Measurements from ENCODE around the gene LTBP2.
A peak's percentile ranks its signal among the peaks of the same experiment; 100 is the strongest.

LTBP2 gene

DNA sequence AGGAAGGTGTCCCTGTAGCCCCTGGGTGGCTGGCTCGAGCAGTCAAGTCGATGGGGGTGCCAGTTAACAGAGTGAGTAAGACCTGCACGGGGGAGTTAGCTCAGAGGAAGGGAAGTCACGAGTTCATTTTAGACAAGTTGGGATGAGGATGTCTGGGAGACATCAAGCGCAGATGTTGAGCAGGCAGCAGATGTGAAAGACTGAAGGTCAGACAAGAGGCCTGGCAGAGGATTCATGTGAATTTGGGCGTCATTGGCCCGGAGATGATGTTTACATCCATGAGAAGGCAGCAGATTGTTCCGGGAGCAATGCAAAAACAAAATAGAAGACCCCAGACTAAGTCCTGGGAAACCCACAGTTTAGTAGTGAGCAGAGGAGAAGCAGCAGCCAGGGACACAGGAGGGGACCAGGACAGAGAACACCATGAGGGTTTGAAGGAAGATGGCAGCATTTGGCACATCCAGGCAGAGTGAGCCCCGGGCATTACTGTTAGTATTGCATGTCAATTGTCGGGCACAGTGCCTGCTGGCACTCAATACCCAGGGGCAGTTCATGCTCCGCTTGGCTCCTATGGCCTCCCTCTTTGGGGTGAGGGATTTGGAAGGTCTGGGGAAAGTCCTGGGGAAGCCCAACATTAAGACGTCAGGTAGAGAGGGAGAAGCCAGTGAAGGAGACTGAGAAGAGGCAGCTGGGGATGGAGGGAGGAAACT lies 15.1 kb downstream of the LTBP2 start:
- DNase-seq (ENCODE audit: low read depth): peak; percentile 68
- no peak overlapping the region for H3K4me3 ChIP-seq (ENCODE audit: low read depth, low read length)
- TF ChIP-seq, protein P1, sequence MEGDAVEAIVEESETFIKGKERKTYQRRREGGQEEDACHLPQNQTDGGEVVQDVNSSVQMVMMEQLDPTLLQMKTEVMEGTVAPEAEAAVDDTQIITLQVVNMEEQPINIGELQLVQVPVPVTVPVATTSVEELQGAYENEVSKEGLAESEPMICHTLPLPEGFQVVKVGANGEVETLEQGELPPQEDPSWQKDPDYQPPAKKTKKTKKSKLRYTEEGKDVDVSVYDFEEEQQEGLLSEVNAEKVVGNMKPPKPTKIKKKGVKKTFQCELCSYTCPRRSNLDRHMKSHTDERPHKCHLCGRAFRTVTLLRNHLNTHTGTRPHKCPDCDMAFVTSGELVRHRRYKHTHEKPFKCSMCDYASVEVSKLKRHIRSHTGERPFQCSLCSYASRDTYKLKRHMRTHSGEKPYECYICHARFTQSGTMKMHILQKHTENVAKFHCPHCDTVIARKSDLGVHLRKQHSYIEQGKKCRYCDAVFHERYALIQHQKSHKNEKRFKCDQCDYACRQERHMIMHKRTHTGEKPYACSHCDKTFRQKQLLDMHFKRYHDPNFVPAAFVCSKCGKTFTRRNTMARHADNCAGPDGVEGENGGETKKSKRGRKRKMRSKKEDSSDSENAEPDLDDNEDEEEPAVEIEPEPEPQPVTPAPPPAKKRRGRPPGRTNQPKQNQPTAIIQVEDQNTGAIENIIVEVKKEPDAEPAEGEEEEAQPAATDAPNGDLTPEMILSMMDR (conservative IDR thresholded peaks at IDR 0.05; ENCODE audit: low read depth, low read length): no peak

DNA sequence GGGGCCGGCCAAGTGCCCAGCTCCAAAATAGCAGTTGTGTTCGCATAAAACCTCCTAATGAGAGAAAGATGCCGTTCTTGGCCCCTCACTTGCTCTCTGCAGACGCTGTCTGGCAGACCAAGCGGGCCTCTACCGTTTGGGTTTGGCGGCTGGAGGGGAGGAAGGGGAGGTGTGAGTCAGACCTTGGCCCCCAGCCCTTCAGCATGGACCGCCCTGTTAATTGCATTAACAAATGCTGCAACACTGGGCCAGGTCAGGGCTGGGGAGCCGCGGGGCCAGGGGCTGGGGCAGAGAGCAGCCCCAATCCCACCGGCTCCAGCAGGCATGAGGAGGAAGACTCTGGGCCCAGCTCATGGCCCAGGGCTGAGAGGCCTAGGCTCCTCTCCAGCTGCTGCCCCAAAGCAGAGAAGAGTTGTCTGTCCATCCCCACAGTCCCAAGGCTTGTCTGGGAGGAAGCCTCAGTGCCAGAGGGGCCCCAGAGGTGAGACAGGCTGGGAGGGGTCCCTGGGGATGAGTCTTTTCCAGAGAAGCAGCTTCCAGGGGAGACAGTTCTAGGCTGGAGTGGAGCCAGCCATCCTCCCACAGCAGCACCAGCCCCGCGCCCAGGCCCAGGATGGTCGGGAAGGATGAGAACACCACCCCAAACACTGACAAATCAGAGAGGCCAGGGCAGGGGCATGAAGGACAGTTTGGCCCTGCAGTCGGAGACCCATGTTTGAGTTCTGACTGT lies 16.9 kb downstream of the LTBP2 start:
- H3K4me3 ChIP-seq (ENCODE audit: low read depth, low read length): no peak overlapping the region
- DNase-seq (ENCODE audit: low read depth): peak; percentile 58
- TF ChIP-seq, protein P1 (conservative IDR thresholded peaks at IDR 0.05; ENCODE audit: low read depth, low read length): no peak

DNA sequence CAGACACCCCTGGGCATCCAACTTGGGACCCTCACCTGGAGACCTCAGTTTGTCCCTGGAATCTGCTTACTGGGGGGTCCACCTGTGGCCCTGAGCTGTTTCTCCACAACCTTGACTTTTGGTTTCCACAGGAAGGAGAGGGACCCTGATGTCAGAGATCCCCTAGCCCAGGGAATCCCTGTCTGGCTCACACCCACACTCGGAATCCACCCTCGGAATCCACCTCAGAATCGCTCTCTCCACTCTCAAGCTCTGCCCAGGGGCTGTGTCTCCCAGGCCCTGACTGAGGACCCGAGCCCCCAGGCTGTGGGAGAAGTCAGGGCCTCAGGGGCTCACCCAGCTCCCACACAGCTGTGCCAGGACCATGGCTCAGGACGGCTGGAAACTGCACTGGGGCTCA lies 17.4 kb downstream of the LTBP2 start:
- no peak overlapping the region for H3K4me3 ChIP-seq (ENCODE audit: low read depth, low read length)
- TF ChIP-seq, protein P1 (conservative IDR thresholded peaks at IDR 0.05; ENCODE audit: low read depth, low read length): no peak
- no peak for DNase-seq (ENCODE audit: low read depth)

DNA sequence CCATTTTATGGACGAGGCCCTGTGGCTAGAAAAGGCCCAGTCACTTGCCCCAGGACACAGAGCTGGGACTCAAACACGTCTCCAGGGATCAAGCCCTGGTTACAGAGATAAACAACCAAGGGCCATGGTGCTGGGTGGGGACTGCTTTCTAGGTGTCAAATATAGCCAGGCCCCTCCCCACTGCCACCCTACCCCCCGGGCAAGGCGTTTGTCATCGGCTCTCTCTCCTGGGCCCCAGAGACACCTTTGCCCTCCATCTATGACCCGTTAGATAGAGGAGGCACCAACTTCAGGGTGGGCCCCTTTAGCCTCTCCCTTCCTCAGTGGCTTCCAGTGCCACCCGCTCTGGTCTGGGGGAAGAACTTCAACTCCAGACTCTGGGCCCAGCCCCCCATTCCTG lies 18.0 kb downstream of the LTBP2 start:
- TF ChIP-seq, protein P1 (conservative IDR thresholded peaks at IDR 0.05; ENCODE audit: low read depth, low read length): no peak
- DNase-seq (ENCODE audit: low read depth): no peak
- no peak overlapping the region for H3K4me3 ChIP-seq (ENCODE audit: low read depth, low read length)

DNA sequence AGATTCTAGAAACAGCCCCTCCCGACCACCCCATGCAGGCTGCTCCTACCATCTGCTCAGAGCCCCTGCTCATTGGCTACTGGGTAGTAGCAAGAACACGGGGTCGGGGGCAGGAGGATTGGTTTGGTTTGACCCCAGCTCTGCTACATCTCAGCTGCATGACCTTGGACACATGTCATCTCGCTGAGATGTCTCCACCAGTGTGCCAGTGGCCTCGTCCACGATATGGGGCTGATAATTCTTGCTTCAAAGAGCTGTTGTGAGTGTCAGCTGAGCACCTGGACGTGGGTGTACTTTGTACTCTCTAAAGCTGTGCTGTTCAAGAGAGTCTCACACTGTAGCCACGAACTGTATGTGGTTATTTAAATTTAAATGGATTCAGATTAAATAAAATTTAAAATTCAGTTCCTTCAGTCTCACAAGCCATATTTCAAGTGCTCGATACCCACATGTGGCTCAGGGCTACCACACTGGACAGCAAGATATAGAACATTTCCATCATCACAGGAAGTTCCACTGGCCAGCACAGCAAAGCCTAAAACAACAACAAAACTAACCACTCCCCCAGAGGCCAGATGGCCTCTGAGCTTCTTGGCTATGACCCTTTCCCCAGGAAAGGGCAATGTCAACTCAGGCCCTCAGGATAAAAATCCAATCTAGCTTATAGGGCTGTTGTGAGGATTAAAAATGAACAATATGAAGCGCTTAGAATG lies 18.6 kb downstream of the LTBP2 start:
- H3K4me3 ChIP-seq (ENCODE audit: low read depth, low read length): no peak overlapping the region
- peak; percentile 62 for DNase-seq (ENCODE audit: low read depth)

DNA sequence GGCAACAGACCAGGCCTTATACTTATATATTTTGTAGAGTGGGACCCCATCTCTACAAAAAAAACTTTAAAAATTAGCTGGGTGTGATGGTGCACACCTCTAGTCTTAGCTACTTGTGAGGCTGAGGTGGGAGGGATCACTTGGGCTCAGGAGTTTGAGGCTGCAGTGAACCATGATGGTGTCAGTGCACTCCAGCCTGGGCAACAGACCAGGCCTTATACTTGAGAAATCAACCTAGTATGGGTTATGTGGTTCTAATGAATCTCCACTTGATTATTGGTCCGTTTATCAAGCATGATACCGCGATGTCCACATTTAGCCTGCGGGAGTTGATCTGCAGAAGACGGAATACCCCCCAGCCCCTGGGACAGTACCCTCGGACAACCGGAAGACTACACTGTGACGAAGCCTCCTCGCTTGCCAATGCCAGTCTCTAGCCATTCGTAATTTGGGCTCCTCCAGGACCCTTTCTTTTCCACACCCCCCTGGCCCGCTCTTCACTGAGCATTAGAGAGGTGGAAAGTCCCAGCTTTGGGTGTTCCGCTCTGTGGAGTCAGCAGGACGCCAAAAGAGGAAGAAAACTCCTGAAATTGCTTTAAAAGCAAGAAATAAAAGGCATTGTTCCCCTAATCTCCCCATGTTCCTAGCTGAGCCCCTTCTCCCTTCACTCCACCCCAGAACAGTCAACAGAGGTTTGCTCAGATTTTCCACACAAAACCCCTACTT lies 19.4 kb downstream of the LTBP2 start:
- DNase-seq (ENCODE audit: low read depth): no peak
- TF ChIP-seq, protein P1 (conservative IDR thresholded peaks at IDR 0.05; ENCODE audit: low read depth, low read length): no peak
- no peak overlapping the region for H3K4me3 ChIP-seq (ENCODE audit: low read depth, low read length)

More for the DNA sequence above, 18.6 kb downstream of the LTBP2 start:
- TF ChIP-seq, protein P1 (conservative IDR thresholded peaks at IDR 0.05; ENCODE audit: low read depth, low read length): no peak

All from choroid plexus epithelial cell (primary cell).